Activated CD4-positive, alpha-beta T cell treated with anti-CD3 and anti-CD28 coated beads, Interleukin-2, amount 10 ng/mL, durations not matched to agents 7 days and 5 days (primary cell): Measurements from ENCODE around the gene UMAD1. TPM values are rescaled to one million over a fixed set of nuclear protein-coding genes. Genes with fewer than 3 reads are reported as not detected.
"Not testable (repeated sequence)": the region's sequence is repeated elsewhere in the genome, so short reads cannot be mapped to it uniquely, and the experiment has no call there.

Source experiments
- CTCF ChIA-PET: fragments of 350-600 bp; sonication (Branson Sonifier 250); formaldehyde crosslinking; loops from one replicate; lab custom pipeline; 2021; ENCODE audit warnings: antibody characterized with exemption; lab: Charles Lee
- POLR2A ChIA-PET: fragments of 350-600 bp; sonication (Branson Sonifier 250); formaldehyde crosslinking; loops from one replicate; lab custom pipeline; 2021; ENCODE audit warnings: antibody characterized with exemption; lab: Charles Lee
- DNase-seq: peaks from one replicate; pipeline ENCODE4 v3.0.0-alpha.2; 2020
- H3K27ac Mint-ChIP-seq: one replicate; pipeline ENCODE4 v1.8.0; 2021; ENCODE audit warnings: mild to moderate bottlenecking, moderate library complexity, mixed read lengths
- H3K27me3 Mint-ChIP-seq: one replicate; pipeline ENCODE4 v1.8.0; 2021; ENCODE audit warnings: mixed read lengths
- H3K36me3 Mint-ChIP-seq: one replicate; pipeline ENCODE4 v1.8.0; 2021; ENCODE audit warnings: low read depth, mixed read lengths
- H3K4me1 Mint-ChIP-seq: one replicate; pipeline ENCODE4 v1.8.0; 2021; ENCODE audit warnings: mixed read lengths
- H3K4me3 Mint-ChIP-seq: one replicate; pipeline ENCODE4 v1.8.0; 2021; ENCODE audit warnings: mild to moderate bottlenecking, moderate library complexity, mixed read lengths
- H3K9me3 Mint-ChIP-seq: one replicate; pipeline ENCODE4 v1.8.0; 2021; ENCODE audit warnings: mixed read lengths
- total RNA-seq, 2 experiments: library from RNA; stranded (reverse); gene quantifications; one replicate each; pipeline ENCODE4 v1.2.3, GENCODE V29; 2021

Gene UMAD1
- total RNA-seq, 2 experiments from 2014 or later, result 16.3 to 16.4 TPM

DNA sequence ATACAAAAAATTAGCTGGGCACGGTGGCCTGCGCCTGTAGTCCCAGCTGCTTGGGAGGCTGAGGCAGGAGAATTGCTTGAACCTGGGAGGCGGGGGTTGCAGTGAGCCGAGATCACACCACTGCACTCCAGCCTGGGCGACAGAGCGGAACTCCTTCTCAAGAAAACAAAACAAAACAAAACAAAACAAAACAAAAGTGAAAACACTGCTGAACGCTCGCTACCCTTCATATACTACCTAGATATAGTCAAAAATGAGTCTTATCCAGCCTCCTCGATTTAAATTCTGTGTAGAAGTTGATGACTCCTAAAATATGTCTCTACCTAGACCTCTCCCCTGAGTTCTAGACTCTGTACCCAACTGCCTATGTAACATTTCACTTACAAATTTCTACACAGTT is 164.3 kb downstream of the UMAD1 start:
- H3K4me3 Mint-ChIP-seq, H3K36me3 Mint-ChIP-seq, DNase-seq, POLR2A ChIA-PET, H3K4me1 Mint-ChIP-seq, H3K27me3 Mint-ChIP-seq, CTCF ChIA-PET, H3K27ac Mint-ChIP-seq, H3K9me3 Mint-ChIP-seq: not testable (repeated sequence)

DNA sequence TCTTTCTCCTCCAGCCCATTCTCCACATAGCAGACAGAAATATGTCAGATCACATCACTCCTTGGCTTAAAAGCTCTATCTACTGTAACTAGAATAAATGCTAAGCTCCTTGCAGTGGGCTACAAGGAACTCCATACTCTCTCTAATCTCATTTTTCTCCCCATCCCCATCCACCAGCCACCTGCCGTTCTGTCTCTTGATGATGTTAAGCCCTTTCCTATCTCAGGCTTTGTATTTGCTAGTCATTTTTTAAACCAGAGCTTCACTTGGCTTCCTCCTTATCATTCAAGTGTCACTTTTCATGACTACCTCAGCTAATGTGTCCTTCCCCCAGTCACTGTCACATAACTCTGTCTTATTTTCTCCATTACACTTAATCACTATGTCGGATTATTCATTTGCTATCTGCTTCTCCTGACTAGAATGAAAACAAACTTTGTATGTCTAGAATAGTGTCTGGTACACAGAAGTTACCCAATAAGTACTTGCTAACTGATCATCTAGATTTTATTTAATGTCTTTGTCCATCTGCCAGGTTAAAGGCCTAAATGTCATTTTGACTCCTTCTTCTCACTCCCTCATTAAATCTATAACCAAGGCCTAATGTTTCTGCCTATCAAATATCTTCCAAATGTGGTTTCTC is 165.1 kb downstream of the UMAD1 start:
- ChIA-PET CTCF (no interaction called here), POLR2A (no interaction called here)
- no peak overlapping the region for H3K4me3 Mint-ChIP-seq

GRCh38 chr7:7808156-7808555 is 167.6 kb downstream of the UMAD1 start:
- Mint-ChIP-seq H3K27me3 (no peaks in the 10 kb centered on the region), H3K36me3 (no peaks in the 10 kb centered on the region), H3K27ac (no peak overlapping the region), H3K4me1 (no peaks in the 10 kb centered on the region), H3K4me3 (no peak overlapping the region), H3K9me3 (no peaks in the 10 kb centered on the region)
- CTCF ChIA-PET, result no interaction called here
- DNase-seq, result no peak
- POLR2A ChIA-PET, result no interaction called here

More for the DNA sequence above, 165.1 kb downstream of the UMAD1 start:
- Mint-ChIP-seq H3K9me3 (no peaks in the 10 kb centered on the region), H3K4me1 (no peaks in the 10 kb centered on the region), H3K36me3 (no peaks in the 10 kb centered on the region), H3K27me3 (no peaks in the 10 kb centered on the region), H3K27ac (no peak overlapping the region)
- no peak for DNase-seq

- Mint-ChIP-seq H3K9me3 (no peaks in the 10 kb centered on the region), H3K27me3 (no peaks in the 10 kb centered on the region), H3K27ac (no peak overlapping the region), H3K4me1 (no peaks in the 10 kb centered on the region), H3K4me3 (no peak overlapping the region), H3K36me3 (no peaks in the 10 kb centered on the region)
- POLR2A ChIA-PET, result no interaction called here
- no peak for DNase-seq
- CTCF ChIA-PET, result no interaction called here
Observed at GRCh38 chr7:7808626-7809025, 168.1 kb downstream of the UMAD1 start.

DNA sequence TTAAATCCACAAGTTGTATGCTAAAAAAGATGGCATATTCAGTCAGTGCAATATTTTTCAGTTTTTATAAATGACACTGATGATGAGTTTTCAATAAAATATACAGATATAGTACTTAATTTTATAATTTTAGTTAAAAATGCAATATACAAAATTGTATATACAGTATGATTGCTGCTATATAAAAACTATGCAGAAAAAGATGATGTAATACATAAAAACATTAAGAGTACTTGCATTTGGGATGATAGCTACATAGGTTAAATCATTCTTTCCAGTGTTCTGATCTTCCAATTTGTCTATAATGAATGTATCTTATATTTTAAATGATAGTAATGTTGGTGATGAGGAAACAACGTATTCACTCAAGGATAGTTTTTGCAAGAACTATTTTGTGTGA is 169.8 kb downstream of the UMAD1 start:
- no peak overlapping the region for H3K27ac Mint-ChIP-seq
- no peak overlapping the region for H3K4me3 Mint-ChIP-seq
- no peak for DNase-seq
- peaks cover 7% of the 10 kb centered on the region for H3K36me3 Mint-ChIP-seq
- peaks cover 5% of the 10 kb centered on the region for H3K4me1 Mint-ChIP-seq
- ChIA-PET POLR2A (interaction anchor here (0.7 kb wide), 1 partner anchor 44 kb away, joined by 4 read pairs; no protein-coding TSS in a partner anchor), CTCF (no interaction called here)
- H3K9me3 Mint-ChIP-seq, result peaks cover 3% of the 10 kb centered on the region
- no peaks in the 10 kb centered on the region for H3K27me3 Mint-ChIP-seq

DNA sequence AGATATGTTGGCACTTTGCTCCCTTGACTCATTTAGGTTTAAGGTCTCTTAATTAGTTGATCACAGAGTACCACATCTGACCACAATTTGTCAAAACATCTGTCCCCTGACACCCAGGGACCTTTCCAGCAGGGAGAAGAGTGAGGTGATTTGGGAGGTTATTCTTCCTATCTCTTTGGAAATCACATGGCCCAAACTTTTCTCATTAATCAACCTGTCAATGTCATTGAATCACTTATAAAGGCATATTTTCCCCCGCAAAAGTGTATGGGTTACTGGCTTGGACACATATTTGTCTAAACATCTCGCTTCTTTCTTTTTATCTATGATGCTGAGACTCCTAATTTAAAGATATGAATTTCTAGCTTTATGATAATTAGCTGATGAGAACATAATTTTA is 170.3 kb downstream of the UMAD1 start:
- Mint-ChIP-seq H3K36me3 (peaks cover 8% of the 10 kb centered on the region), H3K27ac (no peak overlapping the region), H3K27me3 (no peaks in the 10 kb centered on the region), H3K9me3 (peaks cover 4% of the 10 kb centered on the region), H3K4me1 (peaks cover 10% of the 10 kb centered on the region), H3K4me3 (no peak overlapping the region)
- POLR2A ChIA-PET, result interaction anchor here (0.7 kb wide), 1 partner anchor 44 kb away, joined by 4 read pairs; no protein-coding TSS in a partner anchor
- CTCF ChIA-PET, result no interaction called here
- DNase-seq, result no peak

DNA sequence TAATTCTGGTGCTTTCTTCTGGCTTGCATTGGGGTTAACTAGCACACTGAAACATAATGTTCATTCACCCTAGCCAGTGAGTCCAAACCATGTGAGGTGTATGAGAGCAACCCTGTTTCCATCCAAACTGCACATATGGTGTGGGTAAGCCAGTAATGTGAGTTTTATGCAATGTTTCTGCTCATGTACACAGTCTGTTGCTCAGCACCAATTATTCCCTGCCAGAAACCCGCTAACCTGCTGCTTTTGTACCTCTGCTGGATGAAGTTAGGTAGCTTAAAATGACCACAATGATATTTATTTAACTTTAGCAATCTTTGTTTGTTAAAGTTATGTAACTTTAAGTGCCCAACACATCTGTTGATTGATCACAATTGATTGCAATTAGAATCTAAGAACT is 171.6 kb downstream of the UMAD1 start:
- ChIA-PET POLR2A (no interaction called here), CTCF (interaction anchor here (0.6 kb wide), 3 partner anchors 73 to 343 kb away, joined by 3 to 4 read pairs (median 4); no protein-coding TSS in a partner anchor)
- no peak overlapping the region for H3K27ac Mint-ChIP-seq
- H3K27me3 Mint-ChIP-seq, result no peaks in the 10 kb centered on the region
- no peak overlapping the region for H3K4me3 Mint-ChIP-seq
- peaks cover 4% of the 10 kb centered on the region for H3K9me3 Mint-ChIP-seq
- H3K36me3 Mint-ChIP-seq, result peaks cover 14% of the 10 kb centered on the region
- no peak for DNase-seq
- H3K4me1 Mint-ChIP-seq, result peaks cover 22% of the 10 kb centered on the region

GRCh38 chr7:7815395-7815794 is 174.8 kb downstream of the UMAD1 start:
- Mint-ChIP-seq H3K27ac (peak overlapping the region; percentile 73), H3K27me3 (no peaks in the 10 kb centered on the region)

DNA sequence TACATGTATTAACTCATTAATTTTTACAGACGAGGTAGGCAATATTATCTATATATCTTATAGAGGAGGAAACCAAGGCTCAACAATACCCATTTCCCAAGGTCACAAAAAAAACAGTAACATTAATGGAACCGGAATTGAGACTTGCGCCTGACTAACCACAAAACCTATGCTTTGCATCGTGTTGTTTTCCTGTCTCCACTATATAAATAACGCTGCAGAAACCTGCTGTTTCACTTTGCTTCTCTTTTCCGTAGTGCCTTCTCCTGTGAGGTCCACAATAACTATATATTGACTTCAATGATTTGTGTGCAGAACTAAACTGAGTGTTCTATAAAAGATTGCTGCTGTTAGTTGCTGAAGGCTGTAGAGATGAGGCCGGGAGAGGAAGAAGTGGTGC is 175.5 kb downstream of the UMAD1 start:
- Mint-ChIP-seq H3K27ac (peak overlapping the region; percentile 79), H3K4me3 (peak overlapping the region; percentile 48), H3K4me1 (peaks cover 33% of the 10 kb centered on the region), H3K36me3 (peaks cover 24% of the 10 kb centered on the region), H3K9me3 (peaks cover 9% of the 10 kb centered on the region), H3K27me3 (no peaks in the 10 kb centered on the region)
- DNase-seq, result peak; percentile 43
- ChIA-PET POLR2A (no interaction called here), CTCF (no interaction called here)

More at GRCh38 chr7:7815395-7815794, 174.8 kb downstream of the UMAD1 start:
- peak overlapping the region; percentile 48 for H3K4me3 Mint-ChIP-seq
- peaks cover 24% of the 10 kb centered on the region for H3K36me3 Mint-ChIP-seq
- H3K4me1 Mint-ChIP-seq, result peaks cover 33% of the 10 kb centered on the region
- ChIA-PET POLR2A (no interaction called here), CTCF (no interaction called here)
- H3K9me3 Mint-ChIP-seq, result peaks cover 9% of the 10 kb centered on the region
- no peak for DNase-seq

GRCh38 chr7:7816816-7817536 is 176.4 kb downstream of the UMAD1 start:
- no peak overlapping the region for H3K4me3 Mint-ChIP-seq
- POLR2A ChIA-PET, result no interaction called here

DNA sequence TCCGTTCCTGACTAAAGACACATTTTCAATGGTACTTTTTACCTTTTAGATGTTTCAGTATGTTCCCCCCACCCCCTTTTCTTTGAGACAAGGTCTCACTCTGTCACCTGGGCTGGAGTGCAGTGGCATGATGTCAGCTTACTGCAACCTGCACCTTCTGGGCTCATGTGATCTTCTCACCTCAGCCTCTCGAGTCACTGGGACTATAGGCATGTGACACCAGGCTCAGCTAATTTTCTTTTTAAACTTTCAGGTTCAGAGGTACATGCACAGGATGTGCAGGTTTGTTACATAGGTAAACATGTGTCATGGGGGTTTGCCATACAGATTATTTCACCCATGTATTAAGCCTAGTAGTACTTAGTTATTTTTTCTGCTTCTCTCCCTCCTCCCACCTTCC is 177.2 kb downstream of the UMAD1 start:
- Mint-ChIP-seq H3K27ac (peak overlapping the region; percentile 65), H3K36me3 (peaks cover 24% of the 10 kb centered on the region), H3K4me3 (no peak overlapping the region), H3K27me3 (no peaks in the 10 kb centered on the region), H3K4me1 (peaks cover 33% of the 10 kb centered on the region), H3K9me3 (peaks cover 9% of the 10 kb centered on the region)
- ChIA-PET POLR2A (no interaction called here), CTCF (interaction anchor here (1.2 kb wide), 1 partner anchor 137 kb away, joined by 3 read pairs; no protein-coding TSS in a partner anchor)
- no peak for DNase-seq

More at GRCh38 chr7:7816816-7817536, 176.4 kb downstream of the UMAD1 start:
- CTCF ChIA-PET, result interaction anchor here (1.2 kb wide), 1 partner anchor 138 kb away, joined by 3 read pairs; no protein-coding TSS in a partner anchor
- H3K4me1 Mint-ChIP-seq, result peaks cover 33% of the 10 kb centered on the region
- peaks cover 24% of the 10 kb centered on the region for H3K36me3 Mint-ChIP-seq
- DNase-seq, result no peak
- H3K27me3 Mint-ChIP-seq, result no peaks in the 10 kb centered on the region
- peaks cover 9% of the 10 kb centered on the region for H3K9me3 Mint-ChIP-seq
- peak overlapping the region; percentile 79 for H3K27ac Mint-ChIP-seq

- Mint-ChIP-seq H3K27ac (peak overlapping the region; percentile 65), H3K36me3 (peaks cover 24% of the 10 kb centered on the region), H3K4me1 (peaks cover 33% of the 10 kb centered on the region)
- POLR2A ChIA-PET, H3K27me3 Mint-ChIP-seq, H3K9me3 Mint-ChIP-seq, DNase-seq, H3K4me3 Mint-ChIP-seq: not testable (repeated sequence)
- CTCF ChIA-PET, result interaction anchor here (1.2 kb wide), 1 partner anchor 137 kb away, joined by 3 read pairs; no protein-coding TSS in a partner anchor
Observed at GRCh38 chr7:7818179-7818578, 177.6 kb downstream of the UMAD1 start.
